AG04450 (cell line): ENCODE measurements around the gene LRFN4. TPM values are rescaled to one million over a fixed set of nuclear protein-coding genes. Genes with fewer than 3 reads are reported as not detected.
A peak's percentile ranks its signal among the peaks of the same experiment; 100 is the strongest.

Source experiments
- CTCF ChIA-PET: fragments of 300-600, 350-600 bp; formaldehyde crosslinking; extraction: SDS; loops from one replicate; lab custom pipeline; 2022; ENCODE audit warnings: antibody characterized with exemption, inconsistent platforms; lab: Charles Lee
- POLR2A ChIA-PET: fragments of 350-600 bp; formaldehyde crosslinking; extraction: SDS; loops from one replicate; lab custom pipeline; 2021; ENCODE audit warnings: antibody characterized with exemption, inconsistent platforms; lab: Yijun Ruan, JAX
- DNase-seq: peaks from one replicate; pipeline ENCODE4 v3.0.0-alpha.2; 2011; ENCODE audit warnings: low read depth, low spot score
- H3K27ac ChIP-seq: one replicate; pipeline ENCODE4 v1.5.1; 2012; ENCODE audit warnings: low read depth, low read length, control low read depth
- H3K27me3 ChIP-seq: one replicate; pipeline ENCODE4 v1.6.0; 2012; ENCODE audit warnings: low read length; ENCODE audit not compliant: control insufficient read depth, insufficient read depth
- H3K4me3 ChIP-seq: 2 replicates; pipeline ENCODE4 v1.5.1; 2011; ENCODE audit warnings: mild to moderate bottlenecking, low read depth, low read length, control low read depth
- H3K9me3 ChIP-seq: 2 replicates; pipeline ENCODE4 v1.5.1; 2012; ENCODE audit warnings: low read length; ENCODE audit not compliant: control insufficient read depth, insufficient read depth
- polyA plus RNA-seq: library from polyadenylated mRNA; depleted of rRNA; stranded (reverse); fragments of >200 nt; gene quantifications from 2 replicates; pipeline ENCODE4 v1.2.3, GENCODE V29; 2011
- TF ChIP-seq, protein P1 (sequence below): IDR thresholded peaks from 2 replicates; pipeline ENCODE4 v1.5.1; 2011; ENCODE audit warnings: low read depth, low read length, control low read depth, inconsistent platforms

LRFN4 gene
- polyA plus RNA-seq, 1 experiment, result 5.5 TPM

DNA sequence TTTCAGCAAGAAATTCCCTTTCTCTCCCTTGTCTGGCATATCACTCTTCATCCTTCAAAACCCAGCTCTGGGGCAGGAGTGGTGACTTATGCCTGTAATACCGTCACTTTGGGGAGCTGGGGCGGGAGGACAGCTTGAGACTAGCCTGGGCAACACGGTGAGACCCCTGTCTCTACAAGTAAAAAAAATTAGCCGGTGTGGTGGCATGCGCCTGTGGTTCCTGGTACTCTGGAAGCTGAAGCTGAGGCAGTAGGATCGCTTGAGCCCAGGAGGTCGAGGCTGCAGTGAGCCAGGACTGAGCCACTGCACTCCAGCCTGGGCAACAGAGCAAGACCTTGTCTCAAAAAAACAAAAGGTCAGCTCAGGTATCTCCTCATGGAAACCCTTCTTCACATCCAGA is 15.0 kb upstream of the LRFN4 start:
- Histone ChIP-seq H3K4me3 (peak overlapping the region; percentile 100), H3K27ac (no peak overlapping the region), H3K9me3 (no peaks in the 10 kb centered on the region; the same call in 1 of the 2 replicates), H3K27me3 (no peaks in the 10 kb centered on the region)
- ChIA-PET CTCF (interaction anchor here (0.6 kb wide), 1 partner anchor 8 kb away, joined by 3 read pairs; no protein-coding TSS in a partner anchor), POLR2A (interaction anchor here (1.2 to 2.2 kb wide), 2 partner anchors 14 to 532 kb away, joined by 3 to 16 read pairs; no protein-coding TSS in a partner anchor)
- no peak for DNase-seq
- TF ChIP-seq, protein P1, sequence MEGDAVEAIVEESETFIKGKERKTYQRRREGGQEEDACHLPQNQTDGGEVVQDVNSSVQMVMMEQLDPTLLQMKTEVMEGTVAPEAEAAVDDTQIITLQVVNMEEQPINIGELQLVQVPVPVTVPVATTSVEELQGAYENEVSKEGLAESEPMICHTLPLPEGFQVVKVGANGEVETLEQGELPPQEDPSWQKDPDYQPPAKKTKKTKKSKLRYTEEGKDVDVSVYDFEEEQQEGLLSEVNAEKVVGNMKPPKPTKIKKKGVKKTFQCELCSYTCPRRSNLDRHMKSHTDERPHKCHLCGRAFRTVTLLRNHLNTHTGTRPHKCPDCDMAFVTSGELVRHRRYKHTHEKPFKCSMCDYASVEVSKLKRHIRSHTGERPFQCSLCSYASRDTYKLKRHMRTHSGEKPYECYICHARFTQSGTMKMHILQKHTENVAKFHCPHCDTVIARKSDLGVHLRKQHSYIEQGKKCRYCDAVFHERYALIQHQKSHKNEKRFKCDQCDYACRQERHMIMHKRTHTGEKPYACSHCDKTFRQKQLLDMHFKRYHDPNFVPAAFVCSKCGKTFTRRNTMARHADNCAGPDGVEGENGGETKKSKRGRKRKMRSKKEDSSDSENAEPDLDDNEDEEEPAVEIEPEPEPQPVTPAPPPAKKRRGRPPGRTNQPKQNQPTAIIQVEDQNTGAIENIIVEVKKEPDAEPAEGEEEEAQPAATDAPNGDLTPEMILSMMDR, result no peak

DNA sequence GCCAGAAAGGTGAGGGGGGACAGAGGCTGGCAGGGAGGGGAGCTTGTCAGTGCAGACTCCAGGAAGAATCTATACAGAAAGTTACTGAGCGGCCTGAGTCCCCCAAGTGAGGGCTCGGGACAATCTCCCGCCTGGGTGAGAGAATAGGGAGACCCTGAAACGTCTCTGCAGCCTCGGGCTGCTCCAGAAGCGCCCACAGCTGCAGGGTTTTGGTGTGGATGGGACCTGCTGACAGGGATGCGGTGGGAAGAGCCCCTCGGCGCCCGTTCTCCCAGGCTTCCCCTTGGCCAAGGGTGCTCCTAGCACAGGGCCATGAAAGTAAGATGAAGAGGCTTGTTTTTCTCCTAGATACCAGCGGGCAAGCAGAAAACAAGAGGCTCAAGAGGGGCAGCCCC is 14.4 kb upstream of the LRFN4 start:
- Histone ChIP-seq H3K4me3 (peak overlapping the region; percentile 100), H3K9me3 (no peaks in the 10 kb centered on the region; the same call in 1 of the 2 replicates), H3K27me3 (no peaks in the 10 kb centered on the region), H3K27ac (peak overlapping the region; percentile 96)
- ChIA-PET CTCF (interaction anchor here (1.1 kb wide), 1 partner anchor 211 kb away, joined by 3 read pairs; no protein-coding TSS in a partner anchor), POLR2A (interaction anchor here (0.6 to 2.2 kb wide), 8 partner anchors 13 to 553 kb away, joined by 3 to 16 read pairs (median 4); partner anchors contain the start of genes C11orf86, RBM4 and YIF1A)
- TF ChIP-seq, protein P1, result no peak
- DNase-seq, result no peak

DNA sequence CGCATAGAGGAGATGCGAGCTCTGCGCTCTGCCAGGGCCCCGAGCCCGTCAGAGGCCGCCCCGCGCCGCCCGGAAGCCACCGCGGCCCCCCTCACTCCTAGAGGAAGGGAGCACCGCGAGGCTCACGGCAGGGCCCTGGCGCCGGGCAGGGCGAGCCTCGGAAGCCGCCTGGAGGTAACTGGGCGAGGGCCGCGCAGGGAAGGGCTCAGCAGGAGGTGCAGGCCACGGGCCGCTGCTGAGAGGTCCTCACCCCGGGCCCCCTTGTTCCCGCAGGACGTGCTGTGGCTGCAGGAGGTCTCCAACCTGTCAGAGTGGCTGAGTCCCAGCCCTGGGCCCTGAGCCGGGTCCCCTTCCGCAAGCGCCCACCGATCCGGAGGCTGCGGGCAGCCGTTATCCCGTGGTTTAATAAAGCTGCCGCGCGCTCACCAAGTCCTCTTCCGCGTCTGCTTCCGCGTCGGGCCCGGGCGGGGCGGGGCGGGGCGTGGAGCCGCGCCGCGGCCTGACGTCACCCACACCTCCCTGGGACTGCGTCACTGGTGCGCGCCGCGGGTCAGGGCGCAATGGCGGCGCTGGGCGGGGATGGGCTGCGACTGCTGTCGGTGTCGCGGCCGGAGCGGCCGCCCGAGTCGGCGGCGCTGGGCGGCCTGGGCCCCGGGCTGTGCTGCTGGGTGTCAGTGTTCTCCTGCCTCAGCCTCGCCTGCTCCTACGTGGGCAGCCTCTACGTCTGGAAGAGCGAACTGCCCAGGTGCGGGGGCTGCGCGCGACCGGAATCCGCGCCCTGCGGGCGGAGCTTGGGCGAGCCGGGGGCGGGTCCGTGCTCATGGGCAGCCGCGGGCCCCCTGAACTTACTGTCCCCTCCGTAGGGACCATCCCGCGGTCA is 13.7 kb upstream of the LRFN4 start, which contains the start of gene RCE1:
Gene RCE1, plus strand, starts transcription at position 546 of the 880 bp plus-strand sequence. Its CDS starts 15 bp downstream, at position 561.
- ChIA-PET POLR2A (interaction anchor here (0.5 to 2.2 kb wide), 13 partner anchors 12 to 840 kb away, joined by 3 to 16 read pairs (median 3); partner anchors contain the start of genes C11orf86, RBM4 and YIF1A), CTCF (interaction anchor here (1.1 kb wide), 1 partner anchor 211 kb away, joined by 3 read pairs; no protein-coding TSS in a partner anchor)
- peak; percentile 52 for DNase-seq
- Histone ChIP-seq H3K9me3 (no peaks in the 10 kb centered on the region; the same call in 1 of the 2 replicates), H3K27ac (peak within 1 kb of the TSS; percentile 96), H3K27me3 (no peaks in the 10 kb centered on the region), H3K4me3 (peak within 1 kb of the TSS; percentile 100)
- TF ChIP-seq, protein P1, result no peak

DNA sequence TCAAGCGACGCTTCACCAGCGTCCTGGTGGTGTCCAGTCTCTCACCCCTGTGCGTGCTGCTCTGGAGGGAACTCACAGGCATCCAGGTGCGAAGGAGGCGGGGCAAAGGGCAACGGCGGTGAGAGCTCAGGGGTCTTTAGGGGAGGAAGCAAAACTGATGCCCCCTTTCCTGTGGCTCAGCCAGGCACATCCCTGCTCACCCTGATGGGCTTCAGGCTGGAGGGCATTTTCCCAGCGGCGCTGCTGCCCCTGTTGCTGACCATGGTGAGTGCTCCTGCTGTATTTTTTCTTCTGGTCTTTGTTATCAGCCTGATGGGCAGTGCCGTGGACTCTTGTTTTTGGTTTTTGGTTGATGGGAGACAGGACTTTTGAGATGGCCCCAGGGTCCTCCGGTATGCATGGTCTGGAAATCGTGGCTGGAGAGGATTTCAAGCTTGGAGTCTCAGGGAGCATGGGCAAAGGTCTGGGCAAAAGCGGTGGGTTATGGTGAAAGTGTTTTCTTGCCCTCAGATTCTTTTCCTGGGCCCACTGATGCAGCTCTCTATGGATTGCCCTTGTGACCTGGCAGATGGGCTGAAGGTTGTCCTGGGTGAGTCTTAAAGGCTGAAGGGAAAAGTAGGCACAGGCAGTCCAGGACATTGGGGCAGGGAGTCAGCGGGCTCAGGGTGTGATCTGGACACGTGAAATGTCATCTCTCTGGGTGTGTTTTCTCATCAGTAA is 12.9 kb upstream of the LRFN4 start:
- CTCF ChIA-PET, result no interaction called here
- DNase-seq, result no peak
- TF ChIP-seq, protein P1, result no peak

More for the DNA sequence above, 12.9 kb upstream of the LRFN4 start:
- POLR2A ChIA-PET, result interaction anchor here (0.5 to 2.2 kb wide), 9 partner anchors 12 to 841 kb away, joined by 3 to 16 read pairs (median 3); partner anchors contain the start of genes C11orf86, RBM4 and YIF1A
- peak overlapping the region; percentile 100 for H3K4me3 ChIP-seq
- peak overlapping the region; percentile 39 for H3K27ac ChIP-seq
- no peaks in the 10 kb centered on the region for H3K27me3 ChIP-seq
- no peaks in the 10 kb centered on the region; the same call in 1 of the 2 replicates for H3K9me3 ChIP-seq
